ENCODE measurements around the gene PLAGL2.

DNA sequence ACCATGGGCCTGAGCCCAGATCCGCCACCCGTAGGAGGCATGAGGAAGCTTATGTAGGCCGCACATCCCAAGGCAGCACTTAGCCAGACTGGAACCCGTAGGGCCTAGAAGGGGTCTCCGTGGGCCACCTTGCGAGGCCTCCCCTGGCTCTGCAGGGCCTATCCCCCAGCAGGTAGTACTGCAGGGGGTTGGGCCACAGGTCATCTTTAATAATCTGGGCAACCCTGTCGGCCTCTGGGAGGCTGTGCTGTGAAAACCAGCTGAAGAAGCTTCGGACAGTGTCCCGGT is 18.5 kb downstream of the PLAGL2 start:
- no peak for TF ChIP-seq CTCF (IDR thresholded peaks at IDR 0.05; ENCODE audit: poor library complexity)
- TF ChIP-seq EZH2 (IDR thresholded peaks at IDR 0.05; ENCODE audit: borderline replicate concordance), result no peak
- TF ChIP-seq EZH2phosphoT487 (IDR thresholded peaks at IDR 0.05; ENCODE audit: low read depth, severe bottlenecking, unreplicated experiment), result no peak
